Panc1 (cell line): ENCODE results near the gene SHB.

ENCODE experiments used
- POLR2AphosphoS5 ChIP-seq: IDR thresholded peaks from 2 replicates; pipeline ENCODE4 v1.6.1; 2012; ENCODE audit warnings: mild to moderate bottlenecking, low read depth, low read length, moderate library complexity
- TF ChIP-seq, protein P1 (sequence below): fragments of 450-650 bp; IDR thresholded peaks from 2 replicates; pipeline ENCODE4 v1.5.1; 2017; ENCODE audit warnings: mild to moderate bottlenecking

DNA sequence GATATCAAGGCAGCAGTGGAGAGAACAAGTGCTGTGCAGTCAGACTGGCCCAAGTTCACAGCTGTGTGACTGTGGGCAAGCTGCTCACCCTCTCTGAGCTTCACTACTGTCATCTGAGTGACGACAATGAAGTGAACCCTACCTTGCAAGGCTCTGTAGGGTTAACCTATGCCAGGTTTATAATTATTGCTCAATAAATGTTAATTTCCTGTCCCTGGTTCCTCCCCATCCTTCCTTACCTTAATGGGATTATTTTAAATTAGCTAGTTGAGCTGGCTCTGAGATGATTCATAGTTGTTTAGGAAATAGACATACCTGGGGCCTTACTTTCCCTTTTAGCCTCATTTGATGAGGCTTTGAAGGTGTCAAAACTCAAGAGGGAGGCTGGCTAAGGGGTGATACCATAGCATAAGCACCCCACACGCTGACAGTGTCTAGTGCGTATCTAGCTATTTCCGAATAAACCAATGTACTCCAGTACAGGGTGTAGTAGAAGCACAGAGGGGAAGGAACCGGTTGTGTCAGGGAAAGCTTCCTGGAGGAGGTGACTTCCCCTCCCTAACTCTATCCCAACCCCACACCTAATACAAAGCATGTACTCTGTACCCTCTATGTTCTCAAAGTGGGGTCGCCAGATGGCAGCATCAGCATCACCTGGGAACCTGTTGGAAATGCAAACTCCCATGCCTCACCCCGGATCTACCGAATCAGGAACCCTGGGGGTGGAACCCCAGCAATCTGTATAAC is 101.8 kb downstream of the SHB start:
- TF ChIP-seq POLR2AphosphoS5: no peak
- TF ChIP-seq, protein P1, sequence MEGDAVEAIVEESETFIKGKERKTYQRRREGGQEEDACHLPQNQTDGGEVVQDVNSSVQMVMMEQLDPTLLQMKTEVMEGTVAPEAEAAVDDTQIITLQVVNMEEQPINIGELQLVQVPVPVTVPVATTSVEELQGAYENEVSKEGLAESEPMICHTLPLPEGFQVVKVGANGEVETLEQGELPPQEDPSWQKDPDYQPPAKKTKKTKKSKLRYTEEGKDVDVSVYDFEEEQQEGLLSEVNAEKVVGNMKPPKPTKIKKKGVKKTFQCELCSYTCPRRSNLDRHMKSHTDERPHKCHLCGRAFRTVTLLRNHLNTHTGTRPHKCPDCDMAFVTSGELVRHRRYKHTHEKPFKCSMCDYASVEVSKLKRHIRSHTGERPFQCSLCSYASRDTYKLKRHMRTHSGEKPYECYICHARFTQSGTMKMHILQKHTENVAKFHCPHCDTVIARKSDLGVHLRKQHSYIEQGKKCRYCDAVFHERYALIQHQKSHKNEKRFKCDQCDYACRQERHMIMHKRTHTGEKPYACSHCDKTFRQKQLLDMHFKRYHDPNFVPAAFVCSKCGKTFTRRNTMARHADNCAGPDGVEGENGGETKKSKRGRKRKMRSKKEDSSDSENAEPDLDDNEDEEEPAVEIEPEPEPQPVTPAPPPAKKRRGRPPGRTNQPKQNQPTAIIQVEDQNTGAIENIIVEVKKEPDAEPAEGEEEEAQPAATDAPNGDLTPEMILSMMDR: no peak
